ENCODE results near the gene UBXN11.

DNA sequence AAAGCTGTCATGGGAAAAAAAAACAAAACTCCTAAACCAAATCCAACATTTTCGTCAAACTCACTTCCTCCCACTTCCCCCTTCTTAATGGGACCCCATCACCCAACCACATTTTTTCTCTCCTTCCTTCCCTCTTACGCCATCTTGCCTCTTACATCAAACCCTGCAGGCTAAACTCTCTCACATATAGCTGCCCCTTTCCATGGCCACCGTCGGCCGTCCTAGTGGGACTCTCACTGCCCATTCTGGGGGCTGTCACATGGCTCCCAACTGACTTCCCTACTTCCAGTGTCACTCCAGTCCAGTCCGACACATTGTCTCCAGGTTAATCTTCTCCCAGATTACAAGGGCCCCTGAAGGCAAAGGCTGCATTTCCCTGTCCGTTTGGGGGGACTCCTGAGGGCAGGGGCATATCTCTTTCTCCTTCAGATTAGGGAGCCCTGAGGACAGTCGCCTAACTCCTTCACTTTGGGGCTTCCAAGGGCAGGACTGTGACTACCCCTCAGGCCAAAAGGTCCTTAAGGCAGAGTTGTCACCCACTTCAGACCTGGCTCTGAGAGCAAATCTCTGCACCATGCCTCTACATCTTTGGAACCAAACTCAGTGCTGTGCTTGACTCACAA, 658 bp downstream of the UBXN11 start:
- TF ChIP-seq, protein P1, sequence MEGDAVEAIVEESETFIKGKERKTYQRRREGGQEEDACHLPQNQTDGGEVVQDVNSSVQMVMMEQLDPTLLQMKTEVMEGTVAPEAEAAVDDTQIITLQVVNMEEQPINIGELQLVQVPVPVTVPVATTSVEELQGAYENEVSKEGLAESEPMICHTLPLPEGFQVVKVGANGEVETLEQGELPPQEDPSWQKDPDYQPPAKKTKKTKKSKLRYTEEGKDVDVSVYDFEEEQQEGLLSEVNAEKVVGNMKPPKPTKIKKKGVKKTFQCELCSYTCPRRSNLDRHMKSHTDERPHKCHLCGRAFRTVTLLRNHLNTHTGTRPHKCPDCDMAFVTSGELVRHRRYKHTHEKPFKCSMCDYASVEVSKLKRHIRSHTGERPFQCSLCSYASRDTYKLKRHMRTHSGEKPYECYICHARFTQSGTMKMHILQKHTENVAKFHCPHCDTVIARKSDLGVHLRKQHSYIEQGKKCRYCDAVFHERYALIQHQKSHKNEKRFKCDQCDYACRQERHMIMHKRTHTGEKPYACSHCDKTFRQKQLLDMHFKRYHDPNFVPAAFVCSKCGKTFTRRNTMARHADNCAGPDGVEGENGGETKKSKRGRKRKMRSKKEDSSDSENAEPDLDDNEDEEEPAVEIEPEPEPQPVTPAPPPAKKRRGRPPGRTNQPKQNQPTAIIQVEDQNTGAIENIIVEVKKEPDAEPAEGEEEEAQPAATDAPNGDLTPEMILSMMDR (IDR thresholded peaks at IDR 0.05): no peak
- TF ChIP-seq POLR2A (IDR thresholded peaks at IDR 0.05): no peak
